ENCODE measurements around the gene BMPR2.

The BMPR2 gene

GRCh38 chr2:202375609-202376408 is at the start of gene BMPR2:
Gene BMPR2 (plus strand): TSS chr2:202376327. CDS start chr2:202377475, 1,148 bp downstream.
- H3K4me3 Mint-ChIP-seq: peak within 1 kb of the TSS; percentile 99
- H3K27ac Mint-ChIP-seq: peak within 1 kb of the TSS; percentile 99
- H3K36me3 Mint-ChIP-seq (ENCODE audit: low read depth): no peaks in the 10 kb centered on the region
- TF ChIP-seq, protein P1, sequence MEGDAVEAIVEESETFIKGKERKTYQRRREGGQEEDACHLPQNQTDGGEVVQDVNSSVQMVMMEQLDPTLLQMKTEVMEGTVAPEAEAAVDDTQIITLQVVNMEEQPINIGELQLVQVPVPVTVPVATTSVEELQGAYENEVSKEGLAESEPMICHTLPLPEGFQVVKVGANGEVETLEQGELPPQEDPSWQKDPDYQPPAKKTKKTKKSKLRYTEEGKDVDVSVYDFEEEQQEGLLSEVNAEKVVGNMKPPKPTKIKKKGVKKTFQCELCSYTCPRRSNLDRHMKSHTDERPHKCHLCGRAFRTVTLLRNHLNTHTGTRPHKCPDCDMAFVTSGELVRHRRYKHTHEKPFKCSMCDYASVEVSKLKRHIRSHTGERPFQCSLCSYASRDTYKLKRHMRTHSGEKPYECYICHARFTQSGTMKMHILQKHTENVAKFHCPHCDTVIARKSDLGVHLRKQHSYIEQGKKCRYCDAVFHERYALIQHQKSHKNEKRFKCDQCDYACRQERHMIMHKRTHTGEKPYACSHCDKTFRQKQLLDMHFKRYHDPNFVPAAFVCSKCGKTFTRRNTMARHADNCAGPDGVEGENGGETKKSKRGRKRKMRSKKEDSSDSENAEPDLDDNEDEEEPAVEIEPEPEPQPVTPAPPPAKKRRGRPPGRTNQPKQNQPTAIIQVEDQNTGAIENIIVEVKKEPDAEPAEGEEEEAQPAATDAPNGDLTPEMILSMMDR (IDR thresholded peaks at IDR 0.05): no peak
- peaks cover 48% of the 10 kb centered on the region for H3K4me1 Mint-ChIP-seq
- peak; percentile 92 for DNase-seq
- no peaks in the 10 kb centered on the region for H3K27me3 Mint-ChIP-seq (ENCODE audit: low read depth, poor library complexity)
- H3K9me3 Mint-ChIP-seq: no peaks in the 10 kb centered on the region

- TF ChIP-seq, protein P1 (IDR thresholded peaks at IDR 0.05): no peak
- H3K27me3 Mint-ChIP-seq (ENCODE audit: low read depth, poor library complexity): peaks cover 1% of the 10 kb centered on the region
- H3K36me3 Mint-ChIP-seq (ENCODE audit: low read depth): peaks cover 23% of the 10 kb centered on the region
- no peaks in the 10 kb centered on the region for H3K4me1 Mint-ChIP-seq
- H3K9me3 Mint-ChIP-seq: no peaks in the 10 kb centered on the region
- no peak overlapping the region for H3K27ac Mint-ChIP-seq
- no peak for DNase-seq
- no peak overlapping the region for H3K4me3 Mint-ChIP-seq
These were observed 48.3 kb upstream of the BMPR2 start for GRCh38 chr2:202327858-202328257.

DNA sequence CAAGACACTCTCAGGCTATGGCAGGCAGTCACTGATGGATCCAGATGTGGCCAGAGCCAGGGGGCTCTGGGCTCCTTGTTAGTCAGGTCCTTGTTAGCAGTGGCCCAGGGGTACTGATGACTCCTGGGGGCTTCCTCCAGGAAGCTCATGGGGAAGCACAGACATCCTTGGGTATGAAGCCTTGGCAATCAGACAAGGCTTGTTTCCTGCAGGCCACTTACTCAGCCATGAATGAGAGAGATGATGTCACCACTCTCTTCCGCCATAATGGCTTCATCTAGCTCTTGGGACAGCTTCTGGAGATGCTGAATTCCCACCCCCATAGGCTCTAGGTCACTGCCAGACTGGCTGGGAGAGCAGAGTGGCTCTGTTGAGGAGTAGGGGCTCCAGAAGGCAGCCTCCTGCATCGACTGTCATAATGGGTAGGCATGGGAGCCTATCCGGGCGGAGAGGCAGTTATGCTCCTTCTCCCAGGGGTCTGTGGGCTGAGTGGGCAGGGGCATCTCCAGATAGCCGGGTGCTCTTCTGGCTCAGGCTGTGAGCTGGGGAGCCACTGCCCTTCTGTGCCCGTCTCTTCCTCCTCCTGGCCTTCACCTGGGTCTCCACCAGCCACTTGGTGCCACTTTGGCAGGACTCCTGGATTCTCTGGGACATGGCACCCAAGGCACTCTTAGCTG is 40.2 kb upstream of the BMPR2 start:
- no peak for DNase-seq
- no peaks in the 10 kb centered on the region for H3K9me3 Mint-ChIP-seq
- TF ChIP-seq, protein P1 (IDR thresholded peaks at IDR 0.05): no peak
- H3K27ac Mint-ChIP-seq: no peak overlapping the region
- H3K27me3 Mint-ChIP-seq (ENCODE audit: low read depth, poor library complexity): peaks cover 12% of the 10 kb centered on the region
- H3K4me3 Mint-ChIP-seq: no peak overlapping the region
- H3K4me1 Mint-ChIP-seq: peaks cover 5% of the 10 kb centered on the region
- no peaks in the 10 kb centered on the region for H3K36me3 Mint-ChIP-seq (ENCODE audit: low read depth)

- DNase-seq: no peak
- Mint-ChIP-seq H3K4me3 (no peak overlapping the region), H3K9me3 (peaks cover under 1% of the 10 kb centered on the region), H3K4me1 (peaks cover 5% of the 10 kb centered on the region), H3K27ac (no peak overlapping the region), H3K36me3 (ENCODE audit: low read depth) (peaks cover under 1% of the 10 kb centered on the region), H3K27me3 (ENCODE audit: low read depth, poor library complexity) (peaks cover 12% of the 10 kb centered on the region)
- TF ChIP-seq, protein P1 (IDR thresholded peaks at IDR 0.05): no peak
These were observed 39.0 kb upstream of the BMPR2 start for GRCh38 chr2:202337151-202337550.

GRCh38 chr2:202337706-202338346 is 38.3 kb upstream of the BMPR2 start:
- Mint-ChIP-seq H3K4me1 (peaks cover 5% of the 10 kb centered on the region), H3K27me3 (ENCODE audit: low read depth, poor library complexity) (peaks cover 12% of the 10 kb centered on the region), H3K36me3 (ENCODE audit: low read depth) (peaks cover 5% of the 10 kb centered on the region), H3K27ac (no peak overlapping the region), H3K9me3 (peaks cover 4% of the 10 kb centered on the region), H3K4me3 (no peak overlapping the region)
- TF ChIP-seq, protein P1 (IDR thresholded peaks at IDR 0.05): no peak
- DNase-seq: no peak
